Endometrium (tissue), 2 donors: ENCODE results near the gene MYL7.
"Not testable (repeated sequence)": the region's sequence is repeated elsewhere in the genome, so short reads cannot be mapped to it uniquely, and the experiment has no call there.

Source experiments
- FAIRE-seq: peaks from 2 replicates; lab custom pipeline; 2012; peaks lifted over from hg19 to GRCh38; lab: Jason Lieb, UNC
- donor health status: control.
- donor health status: control.

The MYL7 gene, protein sequence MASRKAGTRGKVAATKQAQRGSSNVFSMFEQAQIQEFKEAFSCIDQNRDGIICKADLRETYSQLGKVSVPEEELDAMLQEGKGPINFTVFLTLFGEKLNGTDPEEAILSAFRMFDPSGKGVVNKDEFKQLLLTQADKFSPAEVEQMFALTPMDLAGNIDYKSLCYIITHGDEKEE

GRCh38 chr7:44141221-44141850 is at the start of gene MYL7:
Gene MYL7 (minus strand): TSS chr7:44141332. CDS start chr7:44141305, 27 bp downstream.
- no peak for FAIRE-seq

DNA sequence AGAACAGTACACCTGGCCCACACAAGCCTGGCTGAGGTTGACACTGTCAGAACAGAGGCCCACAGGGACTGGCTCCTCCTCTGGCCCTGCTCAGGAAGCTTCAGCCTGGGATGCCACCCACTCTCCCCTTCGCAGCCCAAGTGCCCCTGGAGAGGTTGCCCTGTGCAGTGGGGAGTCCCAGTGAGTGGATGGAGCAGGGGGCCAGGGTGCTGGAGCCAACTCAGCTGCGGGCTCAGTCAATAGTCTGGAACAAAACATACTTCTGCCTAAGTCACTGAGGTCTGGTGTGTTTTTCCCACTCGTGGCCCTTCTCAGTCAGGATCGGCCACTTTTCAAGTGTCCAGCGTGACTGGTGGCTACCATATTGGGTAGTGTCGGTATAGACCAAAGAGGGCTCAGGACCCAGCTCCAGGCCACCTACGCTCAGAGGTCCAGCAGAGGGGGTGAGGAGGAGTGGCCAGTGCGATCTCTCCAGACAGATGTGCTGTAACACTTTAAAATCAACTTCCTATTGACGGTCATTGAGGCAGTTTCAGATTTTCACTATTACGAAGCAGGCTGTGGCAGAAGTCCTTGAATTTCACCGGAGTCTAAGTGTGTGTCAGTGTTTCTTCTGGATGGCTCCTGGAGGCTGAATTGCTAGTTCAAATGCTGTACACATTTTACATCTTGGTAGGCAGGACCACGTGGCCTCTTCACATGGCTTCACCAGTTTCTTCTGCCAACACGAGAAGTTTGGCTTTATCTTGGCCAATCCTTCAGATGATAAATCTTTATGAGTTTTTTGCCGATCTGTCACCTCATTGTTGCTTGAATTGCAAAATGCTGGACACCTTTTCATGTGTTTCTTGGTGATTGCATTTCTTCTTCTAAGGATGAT is 49.1 kb upstream of the MYL7 start:
- FAIRE-seq = no peak

- FAIRE-seq = no peak
These were observed 48.3 kb upstream of the MYL7 start, which contains the start of gene GCK for GRCh38 chr7:44189286-44189992. Gene GCK (minus strand): TSS chr7:44189439. CDS start chr7:44188953, 486 bp downstream.

GRCh38 chr7:44188480-44189225 is 47.5 kb upstream of the MYL7 start:
- FAIRE-seq = no peak

DNA sequence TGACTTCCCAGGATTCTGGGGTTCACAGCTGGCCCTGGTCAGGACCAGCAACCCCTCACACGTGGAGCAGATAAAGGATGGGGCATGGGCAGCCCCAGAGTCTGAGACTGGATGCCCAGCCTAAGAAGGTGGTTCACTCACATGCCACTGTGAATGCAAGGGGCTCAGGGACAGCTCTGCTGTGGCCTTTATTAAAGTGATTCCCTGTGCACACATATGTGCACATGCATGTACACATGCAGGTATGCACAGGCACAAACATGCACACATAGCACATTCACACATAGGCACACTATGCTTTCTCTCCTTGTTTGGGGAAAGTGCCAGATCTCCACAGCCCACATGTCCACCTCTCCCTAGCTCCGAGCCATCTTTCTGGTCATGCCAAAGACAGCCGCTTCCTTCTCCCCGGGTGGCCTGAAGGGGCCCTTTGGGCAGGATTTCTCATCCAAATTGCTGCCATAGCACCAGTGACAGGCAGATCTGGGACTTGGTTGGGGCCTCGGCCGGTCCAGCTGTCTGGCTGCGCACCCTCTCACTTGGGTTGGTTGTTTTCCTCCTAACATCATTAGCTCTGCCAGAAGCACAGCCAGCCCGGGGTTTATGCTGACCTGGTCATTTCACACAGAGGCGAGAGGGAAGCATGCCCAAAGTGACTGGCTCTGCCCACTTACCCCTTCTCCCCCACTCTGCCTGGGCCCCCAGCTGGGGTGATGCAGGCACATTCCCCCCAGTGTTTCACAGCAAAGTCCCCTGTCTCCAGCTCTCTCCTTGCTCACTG is 46.7 kb upstream of the MYL7 start:
- no peak for FAIRE-seq

GRCh38 chr7:44186736-44187135 is 45.6 kb upstream of the MYL7 start:
- no peak for FAIRE-seq

GRCh38 chr7:44185729-44186128 is 44.6 kb upstream of the MYL7 start:
- FAIRE-seq = no peak

- no peak for FAIRE-seq
These were observed 43.8 kb upstream of the MYL7 start for GRCh38 chr7:44184873-44185446.

GRCh38 chr7:44184206-44184872 is 43.2 kb upstream of the MYL7 start:
- FAIRE-seq = no peak

DNA sequence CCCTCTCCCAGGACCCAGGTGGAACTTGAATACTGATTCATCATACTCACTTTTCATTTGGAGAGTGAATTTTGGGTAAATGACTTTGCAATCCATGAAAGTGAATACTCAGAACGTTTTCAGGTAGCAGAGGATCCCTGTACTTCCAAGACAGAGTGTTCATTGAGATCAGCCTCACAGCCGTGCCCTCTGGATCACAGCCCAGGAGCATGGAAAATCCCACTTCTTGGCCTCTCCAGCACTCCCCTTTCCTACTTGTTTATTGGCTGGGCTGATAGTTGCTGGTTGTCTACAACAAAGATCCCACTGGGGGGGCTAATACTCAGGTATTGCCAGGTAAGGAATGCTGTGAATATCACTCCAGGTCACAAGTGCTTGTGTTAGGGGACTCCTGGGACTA is 42.3 kb upstream of the MYL7 start:
- FAIRE-seq = no peak

DNA sequence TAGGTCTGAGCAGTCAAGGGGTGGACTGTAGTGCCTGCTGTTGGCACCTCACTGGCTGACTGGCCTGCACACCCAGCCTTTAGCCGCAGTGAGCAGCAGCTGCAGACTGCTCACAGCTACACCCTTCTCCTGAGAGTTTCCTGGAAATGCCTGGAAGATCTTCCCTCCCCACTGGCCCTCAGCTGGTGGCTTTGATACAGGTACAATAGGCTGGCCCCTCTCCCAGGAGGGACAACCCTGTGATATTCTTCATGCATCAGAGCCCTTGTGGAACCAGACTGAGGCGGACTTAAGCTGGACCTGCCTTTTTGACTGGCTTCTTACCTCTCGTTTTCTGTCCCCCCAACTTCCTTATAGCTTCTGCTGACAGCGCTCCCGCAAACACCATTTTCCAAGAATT is 41.7 kb upstream of the MYL7 start:
- no peak for FAIRE-seq

GRCh38 chr7:44180631-44181030 is 39.5 kb upstream of the MYL7 start:
- FAIRE-seq = no peak

- no peak for FAIRE-seq
These were observed 36.5 kb upstream of the MYL7 start for GRCh38 chr7:44177570-44178131.

DNA sequence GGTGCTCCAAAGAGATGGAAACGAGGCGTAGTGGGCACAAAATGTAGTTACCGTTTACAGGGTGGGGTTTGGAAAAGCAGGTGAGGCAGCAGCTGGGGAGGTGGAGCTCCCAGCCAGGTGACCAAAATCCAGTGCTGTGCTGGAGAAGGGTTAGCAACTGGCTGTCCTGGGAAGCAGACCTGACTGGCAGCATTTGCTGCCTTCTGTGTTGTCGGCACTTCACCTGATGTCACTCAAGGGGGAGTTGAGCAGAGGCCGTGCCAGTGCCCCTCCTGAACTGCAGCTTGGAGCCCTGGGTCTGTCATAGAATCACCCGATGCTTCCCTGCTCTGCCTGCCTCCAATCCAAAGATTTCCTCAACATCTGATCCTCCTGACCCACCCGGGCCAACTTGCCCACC is 35.4 kb upstream of the MYL7 start:
- no peak for FAIRE-seq

- FAIRE-seq = no peak
These were observed 34.6 kb upstream of the MYL7 start for GRCh38 chr7:44175730-44176129.

DNA sequence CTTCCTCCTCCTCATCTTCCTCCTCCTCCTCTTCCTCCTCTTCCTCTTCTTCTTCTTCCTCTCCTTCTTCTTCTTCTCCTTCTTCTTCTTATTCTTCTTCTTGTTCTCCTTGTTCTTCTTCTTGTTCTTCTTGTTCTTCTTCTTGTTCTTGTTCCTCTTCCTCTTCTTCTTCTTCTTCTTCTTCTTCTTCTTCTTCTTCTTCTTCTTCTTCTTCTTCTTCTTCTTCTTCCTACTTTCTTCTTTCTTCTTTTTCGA is 33.5 kb upstream of the MYL7 start:
- not testable (repeated sequence) for FAIRE-seq

DNA sequence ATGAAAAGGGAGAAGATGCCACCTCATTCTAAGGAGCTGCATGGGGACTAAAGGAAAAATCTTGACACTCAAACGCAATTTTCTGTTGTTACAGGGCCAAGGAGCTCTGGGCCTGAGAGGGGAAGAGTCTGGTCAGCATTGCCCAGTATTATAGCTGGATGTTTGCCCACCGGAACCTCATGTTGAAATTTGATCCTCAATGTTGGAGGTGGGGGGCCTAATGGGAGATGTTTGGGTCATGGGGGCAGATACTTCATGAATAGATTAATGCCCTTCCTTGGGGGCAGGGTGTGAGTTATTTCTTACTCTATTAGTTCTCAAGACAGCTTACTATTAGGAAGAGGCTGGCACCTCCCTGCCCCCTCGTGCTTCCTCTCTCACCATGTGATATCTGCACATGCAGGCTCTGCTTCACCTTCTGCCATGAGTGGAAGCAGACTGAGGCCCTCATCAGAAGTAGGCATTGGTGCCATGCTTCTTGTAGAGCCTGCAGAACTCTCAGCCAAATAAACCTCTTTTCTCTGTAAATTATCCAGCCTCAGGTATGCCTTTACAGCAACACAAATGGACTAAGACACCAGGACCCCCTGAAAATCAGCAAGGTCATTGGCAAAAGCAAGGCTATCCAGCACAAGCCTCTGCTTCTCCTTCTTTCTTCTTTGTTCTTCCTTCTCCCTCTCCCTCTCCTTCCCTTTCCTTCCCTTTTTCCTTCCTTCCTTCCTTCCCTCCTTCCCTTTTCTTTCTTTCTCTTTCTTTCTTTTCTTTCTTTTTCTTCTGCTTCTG is 33.0 kb upstream of the MYL7 start:
- no peak for FAIRE-seq

DNA sequence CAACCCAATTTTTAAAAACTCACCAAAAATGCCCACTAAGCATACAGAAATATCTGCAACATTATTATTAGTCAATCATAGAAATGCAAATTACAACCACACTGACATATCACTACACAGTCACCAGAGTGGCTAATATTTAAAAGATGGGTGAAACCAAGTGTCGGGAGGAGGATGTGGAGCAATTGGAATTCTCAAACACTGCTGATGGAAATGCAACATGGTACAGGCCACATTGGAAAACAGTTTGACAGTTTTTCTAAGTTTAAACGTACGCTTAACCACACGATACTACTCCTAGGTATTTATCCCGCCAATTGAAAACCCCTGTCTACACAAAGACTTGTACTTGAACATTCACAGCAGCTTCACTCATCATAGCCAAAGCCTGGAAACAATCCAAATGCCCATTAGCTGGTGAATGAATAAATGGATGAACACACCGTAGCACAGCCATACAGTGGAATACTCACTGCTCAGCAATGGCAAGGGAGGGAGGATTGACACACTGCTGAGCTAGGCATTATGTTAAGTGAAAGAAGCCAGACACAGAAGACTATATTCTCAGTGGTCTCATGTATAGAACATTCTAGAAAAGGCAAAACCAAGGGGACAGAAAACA is 31.8 kb upstream of the MYL7 start:
- no peak for FAIRE-seq

DNA sequence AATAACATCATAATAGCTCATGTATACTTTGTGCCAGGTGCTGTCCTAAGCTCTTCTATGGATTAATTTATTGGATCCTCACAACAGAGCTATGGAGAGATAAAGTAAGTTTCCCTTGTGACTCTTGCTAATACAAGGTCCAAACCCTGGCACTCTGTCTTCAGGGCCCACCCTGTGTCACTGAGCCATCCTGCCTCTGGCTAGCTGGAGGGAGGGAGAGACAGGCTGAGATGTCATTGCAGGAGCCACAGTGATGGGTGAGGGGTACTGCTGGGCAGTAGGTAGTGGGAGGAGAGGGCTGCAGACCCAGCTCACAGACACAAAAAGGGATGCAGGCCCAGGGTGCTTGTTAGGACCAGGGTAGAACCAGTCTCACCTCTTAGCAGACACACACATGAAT is 31.2 kb upstream of the MYL7 start:
- no peak for FAIRE-seq
